Heart left ventricle (tissue), 16 donors: Measurements from ENCODE around the gene S100A4. TPM values are rescaled to one million over a fixed set of nuclear protein-coding genes. Genes with fewer than 3 reads are reported as not detected.

ENCODE experiments used
- ATAC-seq, 4 donors: fragments of 200-7000 bp; cut with Tn5 transposase; one replicate each; pipeline ENCODE4 v1.9.1; 2020 to 2022; ENCODE audit warnings: moderate library complexity in 4 of 4, mild to moderate bottlenecking in 3 of 4, moderate number of reproducible peaks in 1 of 4
- DNase-seq, 5 donors: peaks; one replicate each; pipeline ENCODE4 v3.0.0-alpha.2; 2020
- H3K27ac ChIP-seq, 12 donors: fragments of 200-600 bp; sonication (generic) in 4 of 12; one replicate each; pipeline versions ENCODE4 v1.5.0 to v1.8.0; 2016 to 2022; ENCODE audit warnings: mild to moderate bottlenecking in 2 of 12
- H3K27me3 ChIP-seq, 9 donors: fragments of 200-600 bp; sonication (generic) in 2 of 9; one replicate each; pipeline versions ENCODE4 v1.5.1 to v1.8.0; 2016 to 2022; ENCODE audit warnings: mild to moderate bottlenecking in 3 of 9
- H3K36me3 ChIP-seq, 9 donors: fragments of 200-600 bp; sonication (generic) in 2 of 9; one replicate each; pipeline versions ENCODE4 v1.5.0 to v1.8.0; 2018 to 2022; ENCODE audit warnings: mild to moderate bottlenecking in 2 of 9
- H3K4me1 ChIP-seq, 12 donors: fragments of 200-600 bp; sonication (generic) in 4 of 12; one replicate each; pipeline versions ENCODE4 v1.5.0 to v1.8.0; 2016 to 2022; ENCODE audit warnings: mild to moderate bottlenecking in 3 of 12
- H3K4me3 ChIP-seq, 12 donors: fragments of 200-600 bp; sonication (generic) in 4 of 12; one replicate each; pipeline versions ENCODE4 v1.5.0 to v1.8.0; 2017 to 2022; ENCODE audit warnings: mild to moderate bottlenecking in 9 of 12, moderate library complexity in 4 of 12
- H3K9me3 ChIP-seq, 12 donors: fragments of 200-600 bp; sonication (generic) in 4 of 12; one replicate each; pipeline versions ENCODE4 v1.5.0 to v1.8.0; 2016 to 2022; ENCODE audit warnings: mild to moderate bottlenecking in 1 of 12
- CTCF ChIP-seq, 12 donors: fragments of 200-600 bp; sonication (generic) in 4 of 12; IDR thresholded peaks; one replicate each; pipeline versions ENCODE4 v1.5.0 to v1.8.0; 2018 to 2022; ENCODE audit warnings: antibody characterized with exemption in 12 of 12, mild to moderate bottlenecking in 5 of 12
- POLR2A ChIP-seq, 2 donors: fragments of 450-650 bp; IDR thresholded peaks; one replicate each; pipeline ENCODE4 v1.6.1; 2017; ENCODE audit warnings: antibody characterized with exemption in 2 of 2, mild to moderate bottlenecking in 2 of 2, moderate library complexity in 2 of 2
- WGBS, 4 donors: extraction: QIAGEN DNeasy Blood & Tissue Kit in 2 of 4; methylation state at CpG; one replicate each; pipeline versions ENCODE4 v1.1.5 to v1.1.7; 2013 to 2018; 5-methylcytosine and 5-hydroxymethylcytosine counted together
- intact Hi-C, 10 donors: fragments of 100-400 bp; cut with DNase I; formaldehyde crosslinking; loops; one replicate each; pipeline versions ENCODE4 v1.11.1 to v1.14.2; 2022
- polyA plus RNA-seq, 2 donors: library from polyadenylated mRNA; stranded (reverse); fragments of 200-250 nt; gene quantifications; one replicate each; pipeline ENCODE4 v1.2.3, GENCODE V29; 2013
- total RNA-seq, 9 donors: library from RNA; depleted of rRNA in 2 of 9; stranded (reverse); fragments of >200 nt in 2 of 9; fragmentation: NEBNext Ultra II Directional in 3 of 9; extraction: Animal tissue kit (Norgen Biotek cat#: 25700) in 3 of 9; gene quantifications; one replicate each; pipeline versions ENCODE4 v1.1.0 to v1.2.4, GENCODE V29; 2016 to 2023
- donor health status: ischemic (EF 13 %, LVEDD 7.1; RV severe dilation, severe dysfunction).
- donor health status: healthy with polysubstance abuse.
- donor health status: DM: no; HTN: yes; CAD: no.
- donor health status: DM: no; HTN: no; CAD: no.
- donor health status: ischemic (EF 25% LVEDD 6.9; RV normal size, moderate dysfunction).
- donor health status: ischemic (EF 25% LVEDD 5.7; RV mildly dilated, moderate dysfunction).
- donor health status: healthy.
- donor health status: DM: yes; HTN: yes; CAD: no.
- donor health status: ischemic (EF 35%, LVEDD 5.7; RV mildly dilated, moderate dysfunction).
- donor health status: nonischemic (EF 11% LVEDD 7.7; RV severe dilation, severe dysfunction).
- donor health status: DM: yes; HTN: yes; CAD: no.
- donor health status: PGD.
- donor health status: ischemic (EF 29% LVEDD 5.4; RV normal size, mild dysfunction).
- donor health status: nonischemic (EF 23%, LVEDD 6.1; RV moderate dilation, normal function).

The S100A4 gene
- total and polyA plus RNA-seq, 11 donors = 56.9 to 398 (median 118) TPM

GRCh38 chr1:153573351-153573750 is 27.7 kb upstream of the S100A4 start:
- peaks cover 0 to 28% (median 11%) of the 10 kb centered on the region in 12 donors for H3K4me1 ChIP-seq
- H3K9me3 ChIP-seq = no peaks in the 10 kb centered on the region
- no peak overlapping the region for H3K4me3 ChIP-seq
- DNase-seq (no peak), ATAC-seq (no peak)
- TF ChIP-seq CTCF (IDR thresholded peaks at IDR 0.05) (no peak), POLR2A (IDR thresholded peaks at IDR 0.05) (no peak)
- intact Hi-C loops = loop anchor here in 9 of 10 donors (2.0 to 10.0 kb wide), 11 partner anchors 39 to 219 kb away; partner anchors contain the start of genes S100A14 (in 5 of the 9), S100A16 (in 2 of the 9), ILF2 (in 1 of the 9) and S100A9 (in 1 of the 9)
- no peaks in the 10 kb centered on the region for H3K36me3 ChIP-seq
- H3K27ac ChIP-seq = peak overlapping the region in 3 of 12 donors; percentile 30 to 76 (median 36)
- no peaks in the 10 kb centered on the region for H3K27me3 ChIP-seq
- 76 to 87% (median 80%) methylated on average over 3 of the region's 3 CpGs for WGBS, 4 donors

- intact Hi-C loops = loop anchor here in 9 of 10 donors (1.0 to 10.0 kb wide), 13 partner anchors 40 to 218 kb away; partner anchors contain the start of genes S100A14 (in 5 of the 9), S100A16 (in 2 of the 9), ILF2 (in 1 of the 9) and S100A9 (in 1 of the 9)
- Histone ChIP-seq H3K4me1 (peaks cover 0 to 36% (median 18%) of the 10 kb centered on the region in 12 donors), H3K27me3 (no peaks in the 10 kb centered on the region), H3K36me3 (no peaks in the 10 kb centered on the region), H3K4me3 (no peak overlapping the region), H3K27ac (peak overlapping the region in 11 of 12 donors; percentile 20 to 76 (median 41)), H3K9me3 (no peaks in the 10 kb centered on the region)
- 10 to 16% (median 14%) methylated on average over 3 of the region's 3 CpGs for WGBS, 4 donors
- peak; percentile 81 to 87 (median 86) for DNase-seq
- TF ChIP-seq POLR2A (IDR thresholded peaks at IDR 0.05) (no peak), CTCF (IDR thresholded peaks at IDR 0.05) (peak; percentile 71 to 91 (median 82))
- peak; percentile 89 to 93 (median 92) for ATAC-seq
Measured at GRCh38 chr1:153572569-153573015, 27.0 kb upstream of the S100A4 start.

- ATAC-seq (no peak), DNase-seq (no peak)
- no peaks in the 10 kb centered on the region for H3K27me3 ChIP-seq
- no peak overlapping the region for H3K4me3 ChIP-seq
- no peaks in the 10 kb centered on the region for H3K36me3 ChIP-seq
- H3K4me1 ChIP-seq = peaks cover 6 to 44% (median 26%) of the 10 kb centered on the region in 12 donors
- TF ChIP-seq CTCF (IDR thresholded peaks at IDR 0.05) = no peak
- TF ChIP-seq POLR2A (IDR thresholded peaks at IDR 0.05) = no peak
- WGBS, 4 donors = 69 to 81% (median 73%) methylated on average over 7 of the region's 7 CpGs
- H3K27ac ChIP-seq = peak overlapping the region in 2 of 12 donors; percentile 36 to 76
- no peaks in the 10 kb centered on the region for H3K9me3 ChIP-seq
- intact Hi-C loops = loop anchor here in 9 of 10 donors (1.0 to 10.0 kb wide), 13 partner anchors 41 to 217 kb away; partner anchors contain the start of genes S100A14 (in 5 of the 9), S100A16 (in 2 of the 9), ILF2 (in 1 of the 9) and S100A9 (in 1 of the 9)
Measured at GRCh38 chr1:153571706-153572105, 26.1 kb upstream of the S100A4 start.

- Histone ChIP-seq H3K4me3 (no peak overlapping the region), H3K27me3 (no peaks in the 10 kb centered on the region), H3K4me1 (peaks cover 7 to 53% (median 33%) of the 10 kb centered on the region in 12 donors), H3K27ac (no peak overlapping the region), H3K9me3 (no peaks in the 10 kb centered on the region), H3K36me3 (no peaks in the 10 kb centered on the region)
- TF ChIP-seq POLR2A (IDR thresholded peaks at IDR 0.05) (no peak), CTCF (IDR thresholded peaks at IDR 0.05) (no peak)
- no peak for DNase-seq
- WGBS, 4 donors = 94 to 97% (median 95%) methylated on average over 5 of the region's 5 CpGs
- intact Hi-C loops = loop anchor here in 7 of 10 donors (5.0 to 10.0 kb wide), 9 partner anchors 41 to 216 kb away; partner anchors contain the start of genes S100A14 (in 3 of the 7), S100A16 (in 2 of the 7), ILF2 (in 1 of the 7) and S100A9 (in 1 of the 7)
- no peak for ATAC-seq
Measured at GRCh38 chr1:153570874-153571273, 25.3 kb upstream of the S100A4 start.
